Effector memory CD8-positive, alpha-beta T cell (primary cell): ENCODE results near the gene TBX6.

Source experiments
- ATAC-seq: fragments of 150-1000 bp; cut with Tn5 transposase; replicated peaks from 2 replicates; pipeline ENCODE4 v1.10.0; 2021; ENCODE audit warnings: mild to moderate bottlenecking, moderate library complexity
- DNase-seq, 3 experiments: peaks; one replicate each; pipeline ENCODE4 v3.0.0; 2021
- H3K27ac Mint-ChIP-seq, 2 donors: one replicate each; pipeline ENCODE4 v1.8.0; 2022; ENCODE audit warnings: mild to moderate bottlenecking in 2 of 2, mixed read lengths in 2 of 2, moderate library complexity in 2 of 2
- H3K27me3 Mint-ChIP-seq, 2 donors: one replicate each; pipeline ENCODE4 v1.8.0; 2022; ENCODE audit warnings: mixed read lengths in 2 of 2
- H3K36me3 Mint-ChIP-seq: one replicate; pipeline ENCODE4 v1.8.0; 2022; ENCODE audit warnings: mild to moderate bottlenecking, moderate library complexity, mixed read lengths; ENCODE audit not compliant: insufficient read depth
- H3K4me1 Mint-ChIP-seq, 2 donors: one replicate each; pipeline ENCODE4 v1.8.0; 2022; ENCODE audit warnings: low read depth in 2 of 2, mixed read lengths in 2 of 2
- H3K4me3 Mint-ChIP-seq, 2 donors: one replicate each; pipeline ENCODE4 v1.8.0; 2022; ENCODE audit warnings: mild to moderate bottlenecking in 2 of 2, mixed read lengths in 2 of 2, moderate library complexity in 2 of 2
- H3K9me3 Mint-ChIP-seq, 2 donors: one replicate each; pipeline ENCODE4 v1.8.0; 2022; ENCODE audit warnings: mixed read lengths in 2 of 2

TBX6 gene

DNA sequence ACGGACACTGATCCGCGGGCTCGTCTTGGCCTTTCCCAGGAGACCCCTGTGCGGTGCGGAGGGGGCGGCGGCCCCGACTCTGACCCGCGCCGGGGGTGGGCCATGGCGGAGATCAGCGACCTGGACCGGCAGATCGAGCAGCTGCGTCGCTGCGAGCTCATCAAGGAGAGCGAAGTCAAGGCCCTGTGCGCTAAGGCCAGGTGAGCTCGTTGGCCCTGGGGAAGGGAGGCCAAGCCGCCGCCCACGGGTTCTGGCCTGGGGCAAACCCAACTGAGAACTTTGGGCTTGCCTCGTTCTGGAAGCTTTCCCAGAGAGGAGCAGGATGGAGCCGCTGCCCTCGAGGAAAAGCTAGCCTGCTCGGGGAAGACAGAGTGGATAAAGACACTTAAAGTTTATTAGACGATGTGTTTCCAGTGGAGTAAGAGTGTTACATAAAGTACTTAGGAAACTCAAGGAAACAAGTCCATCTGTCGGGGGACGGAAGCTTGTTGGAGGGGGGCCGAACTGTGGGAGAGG lies 15.4 kb downstream of the TBX6 start:
- Mint-ChIP-seq H3K27ac (peak overlapping the region; percentile 87 to 94), H3K27me3 (no peaks in the 10 kb centered on the region), H3K4me3 (peak overlapping the region; percentile 83 to 88), H3K9me3 (no peaks in the 10 kb centered on the region), H3K4me1 (peaks cover 26 to 31% of the 10 kb centered on the region in 2 donors), H3K36me3 (peaks cover 58% of the 10 kb centered on the region)
- DNase-seq = no peak
- ATAC-seq = peak; percentile 46

DNA sequence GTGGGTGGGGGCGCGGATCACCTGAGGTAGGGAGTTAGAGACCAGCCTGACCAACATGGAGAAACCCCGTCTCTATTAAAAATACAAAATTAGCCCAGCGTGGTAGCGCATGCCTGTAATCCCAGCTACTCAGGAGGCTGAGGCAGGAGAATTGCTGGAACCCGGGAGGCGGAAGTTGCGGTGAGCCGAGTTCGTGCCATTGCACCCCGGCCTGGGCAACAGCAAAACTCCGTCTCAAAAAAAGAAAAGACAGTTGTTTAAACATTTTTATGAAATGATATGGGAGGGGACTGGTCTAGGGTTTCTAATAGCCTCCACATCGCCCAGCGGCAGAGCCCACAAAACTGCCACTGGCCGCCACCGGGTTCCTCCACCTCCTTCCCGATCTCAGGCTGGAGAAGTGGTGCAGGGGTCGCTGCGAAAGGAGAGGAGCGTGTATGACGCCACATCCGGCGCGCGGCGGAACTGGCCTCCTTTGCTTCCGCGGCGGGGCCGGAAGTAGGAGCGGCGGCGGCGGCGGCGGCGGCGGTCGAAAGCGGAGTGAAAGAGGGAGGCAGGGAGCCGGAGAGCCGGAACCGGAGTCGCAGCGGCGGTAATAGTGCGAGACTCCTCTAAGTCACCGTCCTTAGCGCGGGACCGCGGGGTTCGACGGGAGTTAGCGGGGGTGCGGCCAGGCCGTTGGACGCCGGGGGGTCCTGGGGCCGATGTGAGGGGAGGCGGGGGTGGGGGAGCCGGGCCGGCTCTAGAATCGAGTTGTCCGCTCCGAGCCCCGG lies 16.0 kb downstream of the TBX6 start, which contains the start of gene PPP4C:
Gene PPP4C (plus strand): TSS at position 492 of the 773 bp plus-strand sequence. CDS start 384 bp downstream, outside the sequence.
- ATAC-seq (peak; percentile 91), DNase-seq (peak; percentile 88 to 90 (median 90))
- Mint-ChIP-seq H3K27me3 (no peaks in the 10 kb centered on the region), H3K27ac (peak within 1 kb of the TSS; percentile 87 to 94), H3K9me3 (no peaks in the 10 kb centered on the region), H3K4me1 (peaks cover 26 to 31% of the 10 kb centered on the region in 2 donors), H3K4me3 (peak within 1 kb of the TSS; percentile 83 to 88), H3K36me3 (peaks cover 58% of the 10 kb centered on the region)

DNA sequence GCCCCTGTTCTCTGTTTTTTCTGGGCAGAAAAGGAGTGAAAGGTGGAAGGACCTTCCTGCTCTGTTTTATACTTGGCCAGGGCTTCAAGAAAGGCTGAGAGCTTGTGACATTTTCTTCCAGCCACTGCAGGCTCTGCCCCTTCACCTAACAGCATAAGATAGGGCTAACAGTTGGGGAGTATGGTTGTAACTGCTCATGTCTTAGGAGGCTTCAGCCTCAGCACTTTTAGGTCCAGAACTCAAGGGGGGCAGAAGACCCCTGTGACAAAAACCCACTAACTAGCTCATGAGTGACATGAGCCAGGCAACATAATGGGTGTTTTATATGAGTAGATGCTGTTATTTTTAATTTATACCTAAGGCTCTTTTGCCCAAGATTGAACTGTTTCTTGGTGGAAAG lies 21.2 kb downstream of the TBX6 start:
- peak overlapping the region in 1 of 2 donors; percentile 58 for H3K27ac Mint-ChIP-seq
- DNase-seq (no peak), ATAC-seq (no peak)
- peaks cover 72% of the 10 kb centered on the region for H3K36me3 Mint-ChIP-seq
- H3K4me3 Mint-ChIP-seq = no peak overlapping the region
- no peaks in the 10 kb centered on the region for H3K9me3 Mint-ChIP-seq
- peaks cover 30 to 34% of the 10 kb centered on the region in 2 donors for H3K4me1 Mint-ChIP-seq
- no peaks in the 10 kb centered on the region for H3K27me3 Mint-ChIP-seq

DNA sequence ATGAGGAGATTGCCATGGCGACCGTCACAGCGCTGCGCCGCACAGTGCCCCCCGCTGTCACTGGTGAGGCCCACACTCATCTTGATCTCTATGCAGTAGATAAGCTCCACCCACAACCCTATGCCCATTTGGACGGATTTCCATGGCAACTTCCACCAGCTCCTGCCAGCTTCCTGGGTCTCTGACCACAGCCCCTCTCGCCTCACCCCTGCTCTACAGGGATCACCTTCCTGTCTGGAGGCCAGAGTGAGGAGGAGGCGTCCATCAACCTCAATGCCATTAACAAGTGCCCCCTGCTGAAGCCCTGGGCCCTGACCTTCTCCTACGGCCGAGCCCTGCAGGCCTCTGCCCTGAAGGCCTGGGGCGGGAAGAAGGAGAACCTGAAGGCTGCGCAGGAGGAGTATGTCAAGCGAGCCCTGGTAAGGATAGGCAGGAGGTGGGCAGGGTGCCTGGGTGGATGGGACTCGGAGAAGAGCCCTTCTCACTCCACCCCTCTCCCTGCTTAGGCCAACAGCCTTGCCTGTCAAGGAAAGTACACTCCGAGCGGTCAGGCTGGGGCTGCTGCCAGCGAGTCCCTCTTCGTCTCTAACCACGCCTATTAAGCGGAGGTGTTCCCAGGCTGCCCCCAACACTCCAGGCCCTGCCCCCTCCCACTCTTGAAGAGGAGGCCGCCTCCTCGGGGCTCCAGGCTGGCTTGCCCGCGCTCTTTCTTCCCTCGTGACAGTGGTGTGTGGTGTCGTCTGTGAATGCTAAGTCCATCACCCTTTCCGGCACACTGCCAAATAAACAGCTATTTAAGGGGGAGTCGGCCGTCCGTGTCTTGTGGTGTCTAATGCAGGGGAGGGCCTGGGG lies 21.9 kb downstream of the TBX6 start:
- Mint-ChIP-seq H3K4me3 (no peak overlapping the region), H3K36me3 (peaks cover 79% of the 10 kb centered on the region), H3K4me1 (peaks cover 30 to 34% of the 10 kb centered on the region in 2 donors), H3K27me3 (no peaks in the 10 kb centered on the region), H3K27ac (peak overlapping the region in 1 of 2 donors; percentile 82), H3K9me3 (no peaks in the 10 kb centered on the region)
- ATAC-seq = no peak
- no peak for DNase-seq

- DNase-seq (peak; percentile 48 to 62 (median 56)), ATAC-seq (no peak)
- peak overlapping the region; percentile 13 to 40 for H3K4me3 Mint-ChIP-seq
- H3K27ac Mint-ChIP-seq = peak overlapping the region in 1 of 2 donors; percentile 82
- peaks cover 85% of the 10 kb centered on the region for H3K36me3 Mint-ChIP-seq
- peaks cover 32 to 38% of the 10 kb centered on the region in 2 donors for H3K4me1 Mint-ChIP-seq
- H3K27me3 Mint-ChIP-seq = no peaks in the 10 kb centered on the region
- H3K9me3 Mint-ChIP-seq = no peaks in the 10 kb centered on the region
Measured at GRCh38 chr16:30068750-30069610, 22.7 kb downstream of the TBX6 start.

DNA sequence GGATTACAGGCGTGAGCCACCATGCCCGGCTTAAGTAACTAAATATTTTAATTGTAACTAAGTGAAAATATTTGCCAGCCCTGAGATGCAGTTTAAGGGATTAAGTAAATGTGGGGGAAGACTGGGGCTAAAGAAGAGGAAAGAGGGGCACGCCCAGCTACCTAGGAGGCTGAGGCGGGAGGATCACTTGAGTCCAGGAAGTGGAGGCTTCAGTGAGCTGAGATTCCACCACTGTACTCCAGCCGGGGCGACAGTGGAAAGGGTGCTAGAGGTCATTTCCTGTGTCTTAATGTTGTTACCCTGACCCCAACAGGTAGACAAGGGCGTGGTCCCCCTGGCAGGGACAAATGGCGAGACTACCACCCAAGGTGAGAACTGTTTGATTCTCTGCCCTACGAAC lies 23.4 kb downstream of the TBX6 start:
- Mint-ChIP-seq H3K9me3 (no peaks in the 10 kb centered on the region), H3K27me3 (no peaks in the 10 kb centered on the region), H3K4me3 (peak overlapping the region; percentile 15 to 40), H3K36me3 (peaks cover 86% of the 10 kb centered on the region), H3K27ac (peak overlapping the region in 1 of 2 donors; percentile 82), H3K4me1 (peaks cover 36 to 44% of the 10 kb centered on the region in 2 donors)
- DNase-seq (no peak), ATAC-seq (no peak)

DNA sequence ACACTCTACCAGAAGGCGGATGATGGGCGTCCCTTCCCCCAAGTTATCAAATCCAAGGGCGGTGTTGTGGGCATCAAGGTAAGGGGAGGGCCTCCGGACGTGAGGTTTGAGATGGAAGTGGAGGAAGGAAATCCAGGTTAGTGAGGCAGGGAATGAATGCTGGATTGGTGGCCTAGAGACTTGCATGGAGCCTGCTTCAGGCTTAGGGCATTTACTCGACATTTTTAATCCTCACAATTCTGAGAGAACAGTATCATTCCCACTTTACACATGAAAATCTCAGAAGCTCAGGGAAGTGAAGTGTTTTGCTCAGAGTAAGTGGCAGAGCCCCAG lies 24.2 kb downstream of the TBX6 start:
- H3K36me3 Mint-ChIP-seq = peaks cover 81% of the 10 kb centered on the region
- peak overlapping the region; percentile 94 to 96 for H3K4me3 Mint-ChIP-seq
- H3K27me3 Mint-ChIP-seq = no peaks in the 10 kb centered on the region
- H3K27ac Mint-ChIP-seq = peak overlapping the region in 1 of 2 donors; percentile 95
- DNase-seq = no peak
- ATAC-seq = no peak
- H3K4me1 Mint-ChIP-seq = peaks cover 36 to 44% of the 10 kb centered on the region in 2 donors
- H3K9me3 Mint-ChIP-seq = no peaks in the 10 kb centered on the region

DNA sequence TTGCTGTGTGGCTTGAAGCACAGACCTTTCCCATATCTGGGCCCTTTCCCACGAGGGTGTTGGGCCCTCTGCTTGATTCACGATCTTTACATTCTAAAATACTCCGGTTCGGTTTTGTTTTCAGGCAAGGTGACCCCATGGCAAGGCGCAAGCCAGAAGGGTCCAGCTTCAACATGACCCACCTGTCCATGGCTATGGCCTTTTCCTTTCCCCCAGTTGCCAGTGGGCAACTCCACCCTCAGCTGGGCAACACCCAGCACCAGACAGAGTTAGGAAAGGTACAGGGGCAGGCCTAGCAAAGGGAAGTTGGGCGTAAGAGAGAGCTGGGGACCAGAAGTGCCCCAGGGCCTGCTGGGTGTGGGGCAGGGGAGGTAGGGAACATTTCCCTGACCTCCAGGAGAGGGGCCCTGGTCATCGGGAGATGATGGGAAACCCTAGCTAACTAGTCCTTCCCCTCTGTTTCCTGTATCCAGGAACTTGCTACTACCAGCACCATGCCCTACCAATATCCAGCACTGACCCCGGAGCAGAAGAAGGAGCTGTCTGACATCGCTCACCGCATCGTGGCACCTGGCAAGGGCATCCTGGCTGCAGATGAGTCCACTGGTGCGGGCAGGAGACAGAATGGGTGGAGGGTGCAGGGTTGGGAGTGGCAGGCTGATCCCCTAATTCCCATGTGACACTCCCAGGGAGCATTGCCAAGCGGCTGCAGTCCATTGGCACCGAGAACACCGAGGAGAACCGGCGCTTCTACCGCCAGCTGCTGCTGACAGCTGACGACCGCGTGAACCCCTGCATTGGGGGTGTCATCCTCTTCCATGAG lies 24.8 kb downstream of the TBX6 start:
- H3K4me1 Mint-ChIP-seq = peaks cover 36 to 41% of the 10 kb centered on the region in 2 donors
- peaks cover 77% of the 10 kb centered on the region for H3K36me3 Mint-ChIP-seq
- no peaks in the 10 kb centered on the region for H3K27me3 Mint-ChIP-seq
- H3K9me3 Mint-ChIP-seq = no peaks in the 10 kb centered on the region
- ATAC-seq (no peak), DNase-seq (no peak)
- peak overlapping the region; percentile 95 to 97 for H3K27ac Mint-ChIP-seq
- H3K4me3 Mint-ChIP-seq = peak overlapping the region; percentile 94 to 96

DNA sequence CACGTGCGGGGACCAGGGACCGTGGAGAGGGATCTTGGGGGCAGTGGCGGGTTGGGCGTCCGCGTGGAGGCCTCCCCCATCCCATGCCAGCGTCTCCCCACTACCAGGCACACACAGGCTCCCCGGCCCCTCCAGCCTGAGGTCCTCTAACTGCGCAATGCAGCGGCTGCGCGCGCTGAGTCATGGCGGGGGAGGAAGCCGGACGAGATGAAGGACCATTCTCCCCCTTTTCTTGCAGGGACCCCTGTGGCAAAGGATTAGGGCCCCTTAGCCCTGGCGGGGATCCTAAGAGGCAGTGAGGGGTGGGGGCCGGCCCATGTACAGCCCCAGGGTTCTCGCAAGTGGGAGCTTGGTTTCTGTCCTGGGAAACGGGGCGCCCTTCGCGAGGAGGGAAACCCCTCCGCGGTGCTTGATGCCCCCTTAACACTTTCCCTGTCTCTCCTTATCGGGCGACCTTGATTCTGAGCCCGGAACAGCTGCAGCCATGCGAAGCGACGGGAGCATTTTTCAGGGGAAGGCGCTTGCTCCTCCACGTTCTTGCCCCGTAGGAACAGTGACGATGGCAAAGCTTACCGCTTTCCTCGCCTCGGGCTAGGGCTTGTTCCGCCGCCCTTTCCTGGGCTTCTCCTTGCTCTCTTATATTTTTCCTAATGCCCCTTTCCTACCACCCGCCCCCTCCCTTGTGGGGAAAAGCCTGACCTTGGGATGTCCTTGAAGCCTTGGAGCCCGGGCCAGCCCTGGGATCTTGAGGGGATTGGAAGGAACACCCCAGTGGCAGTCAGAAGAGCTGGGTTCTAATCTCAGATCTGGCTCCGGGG lies 25.6 kb downstream of the TBX6 start:
- H3K4me3 Mint-ChIP-seq = peak overlapping the region; percentile 94 to 96
- DNase-seq (no peak), ATAC-seq (no peak)
- H3K9me3 Mint-ChIP-seq = no peaks in the 10 kb centered on the region
- H3K36me3 Mint-ChIP-seq = peaks cover 68% of the 10 kb centered on the region
- peaks cover 36 to 41% of the 10 kb centered on the region in 2 donors for H3K4me1 Mint-ChIP-seq
- peak overlapping the region; percentile 95 to 97 for H3K27ac Mint-ChIP-seq
- no peaks in the 10 kb centered on the region for H3K27me3 Mint-ChIP-seq

- peak within 1 kb of the TSS; percentile 95 to 97 for H3K27ac Mint-ChIP-seq
- H3K9me3 Mint-ChIP-seq = no peaks in the 10 kb centered on the region
- H3K4me1 Mint-ChIP-seq = peaks cover 36 to 38% of the 10 kb centered on the region in 2 donors
- peak; percentile 81 for ATAC-seq
- peak within 1 kb of the TSS; percentile 94 to 96 for H3K4me3 Mint-ChIP-seq
- H3K36me3 Mint-ChIP-seq = peaks cover 63% of the 10 kb centered on the region
- H3K27me3 Mint-ChIP-seq = no peaks in the 10 kb centered on the region
- DNase-seq = peak; percentile 90 to 93 (median 91)
Measured at GRCh38 chr16:30065102-30065942, 26.4 kb downstream of the TBX6 start, which contains the start of gene ALDOA. TSS of gene ALDOA (plus strand) at chr16:30065760. CDS start at chr16:30066898, 1,138 bp downstream.

DNA sequence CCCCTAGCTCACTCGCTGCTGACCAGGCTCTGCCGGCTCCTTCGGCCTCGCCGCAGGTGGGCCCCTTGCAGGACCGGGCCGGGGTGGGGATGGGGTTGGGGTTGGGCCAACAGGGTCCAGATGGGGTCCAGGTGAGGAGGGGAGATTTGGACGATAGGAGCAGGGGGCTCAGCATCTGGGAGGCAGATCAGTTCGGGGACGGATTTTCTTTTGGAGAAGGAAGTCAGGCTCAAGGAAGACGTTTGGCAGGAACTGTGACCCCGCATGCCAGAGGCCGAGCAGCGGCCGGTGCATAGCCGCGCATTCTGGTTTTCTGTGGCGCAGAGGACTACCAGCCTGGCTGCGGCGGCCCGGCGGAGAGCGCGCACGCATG lies 27.0 kb downstream of the TBX6 start:
- Mint-ChIP-seq H3K4me3 (peak overlapping the region; percentile 94 to 96), H3K27ac (peak overlapping the region; percentile 95 to 97), H3K36me3 (peaks cover 57% of the 10 kb centered on the region), H3K4me1 (peaks cover 33% of the 10 kb centered on the region in 2 donors), H3K9me3 (no peaks in the 10 kb centered on the region), H3K27me3 (no peaks in the 10 kb centered on the region)
- ATAC-seq (no peak), DNase-seq (no peak)
